ENCODE results near the gene FAM50A.

Gene FAM50A

GRCh38 chrX:154484255-154485149 is 40.6 kb downstream of the FAM50A start:
- DNase-seq: no peak
- Histone ChIP-seq H3K27me3 (ENCODE audit: insufficient read depth, low read length) (no peaks in the 10 kb centered on the region), H2BK5ac (ENCODE audit: low read depth, low read length, poor library complexity) (no peak overlapping the region), H3K4me3 (ENCODE audit: low read depth, low read length) (no peak overlapping the region), H3K79me2 (ENCODE audit: control insufficient read depth, insufficient read depth, low read length, poor library complexity) (peaks cover 10% of the 10 kb centered on the region), H2AK5ac (ENCODE audit: low read length) (no peak overlapping the region), H3K4me1 (ENCODE audit: control insufficient read depth in 1 of 2, insufficient read depth in 2 of 2, low read length in 2 of 2) (peaks cover 18 to 20% of the 10 kb centered on the region in 2 experiments), H4K8ac (ENCODE audit: low read depth, low read length) (no peak overlapping the region), H4K12ac (ENCODE audit: low read depth, low read length) (peak overlapping the region; percentile 5), H3K9ac (ENCODE audit: low read length) (no peak overlapping the region), H4K91ac (ENCODE audit: low read depth, low read length) (no peak overlapping the region), H3K4me2 (ENCODE audit: low read length) (no peak overlapping the region), H3K14ac (ENCODE audit: low read length) (no peak overlapping the region), H3K4ac (ENCODE audit: low read depth, low read length) (no peak overlapping the region), H2BK12ac (ENCODE audit: low read length) (no peak overlapping the region), H3K9me3 (ENCODE audit: insufficient read depth, low read depth, low read length) (peaks cover 1% of the 10 kb centered on the region), H3K18ac (ENCODE audit: low read length) (no peak overlapping the region), H3K27ac (ENCODE audit: low read depth, low read length) (no peak overlapping the region), H3K23ac (ENCODE audit: low read length) (no peak overlapping the region), H3K36me3 (ENCODE audit: control insufficient read depth in 1 of 2, insufficient read depth in 2 of 2, low read length in 2 of 2) (peaks cover 31 to 34% of the 10 kb centered on the region in 2 experiments), H2AFZ (ENCODE audit: insufficient read depth, low read length, poor library complexity) (no peak overlapping the region), H3K79me1 (ENCODE audit: low read length) (peaks cover 7% of the 10 kb centered on the region), H2BK120ac (ENCODE audit: insufficient read depth, low read length, poor library complexity) (no peak overlapping the region)
- no CpG with 5 or more reads among the region's 16 CpGs for WGBS (ENCODE audit: extremely low coverage, insufficient coverage, insufficient read length)

GRCh38 chrX:154485150-154486051 is 41.5 kb downstream of the FAM50A start:
- peak overlapping the region; percentile 28 for H2AFZ ChIP-seq (ENCODE audit: insufficient read depth, low read length, poor library complexity)
- H3K9me3 ChIP-seq (ENCODE audit: insufficient read depth, low read depth, low read length): peaks cover 1% of the 10 kb centered on the region
- H3K27me3 ChIP-seq (ENCODE audit: insufficient read depth, low read length): no peaks in the 10 kb centered on the region
- no peak overlapping the region for H2BK12ac ChIP-seq (ENCODE audit: low read length)
- H3K4me3 ChIP-seq (ENCODE audit: low read depth, low read length): peak overlapping the region; percentile 83
- peak overlapping the region; percentile 87 for H3K9ac ChIP-seq (ENCODE audit: low read length)
- peaks cover 31 to 34% of the 10 kb centered on the region in 2 experiments for H3K36me3 ChIP-seq (ENCODE audit: control insufficient read depth in 1 of 2, insufficient read depth in 2 of 2, low read length in 2 of 2)
- no peak overlapping the region for H2BK120ac ChIP-seq (ENCODE audit: insufficient read depth, low read length, poor library complexity)
- peak overlapping the region; percentile 83 for H3K4me2 ChIP-seq (ENCODE audit: low read length)
- peaks cover 16% of the 10 kb centered on the region for H3K79me2 ChIP-seq (ENCODE audit: control insufficient read depth, insufficient read depth, low read length, poor library complexity)
- no peak overlapping the region for H3K23ac ChIP-seq (ENCODE audit: low read length)
- peaks cover 12% of the 10 kb centered on the region for H3K79me1 ChIP-seq (ENCODE audit: low read length)
- peak overlapping the region; percentile 64 for H4K12ac ChIP-seq (ENCODE audit: low read depth, low read length)
- peak overlapping the region; percentile 88 for H3K4ac ChIP-seq (ENCODE audit: low read depth, low read length)
- peak overlapping the region; percentile 92 for H3K27ac ChIP-seq (ENCODE audit: low read depth, low read length)
- peak overlapping the region; percentile 92 for H3K18ac ChIP-seq (ENCODE audit: low read length)
- peak overlapping the region; percentile 87 for H4K8ac ChIP-seq (ENCODE audit: low read depth, low read length)
- H3K14ac ChIP-seq (ENCODE audit: low read length): peak overlapping the region; percentile 90
- peak in 1 of 2 donors; percentile 36 for DNase-seq
- peak overlapping the region; percentile 96 for H4K91ac ChIP-seq (ENCODE audit: low read depth, low read length)
- WGBS (ENCODE audit: extremely low coverage, insufficient coverage, insufficient read length): no CpG with 5 or more reads among the region's 35 CpGs
- no peak overlapping the region for H2BK5ac ChIP-seq (ENCODE audit: low read depth, low read length, poor library complexity)
- H3K4me1 ChIP-seq (ENCODE audit: control insufficient read depth in 1 of 2, insufficient read depth in 2 of 2, low read length in 2 of 2): peaks cover 20 to 22% of the 10 kb centered on the region in 2 experiments
- peak overlapping the region; percentile 88 for H2AK5ac ChIP-seq (ENCODE audit: low read length)

GRCh38 chrX:154486052-154486395 is 42.1 kb downstream of the FAM50A start:
- peaks cover 31 to 34% of the 10 kb centered on the region in 2 experiments for H3K36me3 ChIP-seq (ENCODE audit: control insufficient read depth in 1 of 2, insufficient read depth in 2 of 2, low read length in 2 of 2)
- peak overlapping the region; percentile 92 for H2BK120ac ChIP-seq (ENCODE audit: insufficient read depth, low read length, poor library complexity)
- H3K23ac ChIP-seq (ENCODE audit: low read length): no peak overlapping the region
- peak overlapping the region; percentile 80 for H2BK5ac ChIP-seq (ENCODE audit: low read depth, low read length, poor library complexity)
- peak in 1 of 2 donors; percentile 26 for DNase-seq
- peaks cover 20 to 22% of the 10 kb centered on the region in 2 experiments for H3K4me1 ChIP-seq (ENCODE audit: control insufficient read depth in 1 of 2, insufficient read depth in 2 of 2, low read length in 2 of 2)
- H4K8ac ChIP-seq (ENCODE audit: low read depth, low read length): peak overlapping the region; percentile 87
- H3K4me2 ChIP-seq (ENCODE audit: low read length): peak overlapping the region; percentile 83
- peaks cover 1% of the 10 kb centered on the region for H3K9me3 ChIP-seq (ENCODE audit: insufficient read depth, low read depth, low read length)
- H3K27ac ChIP-seq (ENCODE audit: low read depth, low read length): peak overlapping the region; percentile 92
- H3K27me3 ChIP-seq (ENCODE audit: insufficient read depth, low read length): no peaks in the 10 kb centered on the region
- peak overlapping the region; percentile 24 for H2BK12ac ChIP-seq (ENCODE audit: low read length)
- peak overlapping the region; percentile 66 for H2AFZ ChIP-seq (ENCODE audit: insufficient read depth, low read length, poor library complexity)
- H3K79me1 ChIP-seq (ENCODE audit: low read length): peaks cover 14% of the 10 kb centered on the region
- H3K18ac ChIP-seq (ENCODE audit: low read length): peak overlapping the region; percentile 92
- H3K79me2 ChIP-seq (ENCODE audit: control insufficient read depth, insufficient read depth, low read length, poor library complexity): peaks cover 16% of the 10 kb centered on the region
- no CpG with 5 or more reads among the region's 35 CpGs for WGBS (ENCODE audit: extremely low coverage, insufficient coverage, insufficient read length)
- peak overlapping the region; percentile 87 for H3K9ac ChIP-seq (ENCODE audit: low read length)
- peak overlapping the region; percentile 90 for H3K14ac ChIP-seq (ENCODE audit: low read length)
- H3K4me3 ChIP-seq (ENCODE audit: low read depth, low read length): peak overlapping the region; percentile 83
- H3K4ac ChIP-seq (ENCODE audit: low read depth, low read length): peak overlapping the region; percentile 88
- peak overlapping the region; percentile 64 for H4K12ac ChIP-seq (ENCODE audit: low read depth, low read length)
- peak overlapping the region; percentile 88 for H2AK5ac ChIP-seq (ENCODE audit: low read length)
- H4K91ac ChIP-seq (ENCODE audit: low read depth, low read length): peak overlapping the region; percentile 96
